IMR-90 (cell line): ENCODE data around the gene SLC22A5. TPM values are rescaled to one million over a fixed set of nuclear protein-coding genes. Genes with fewer than 3 reads are reported as not detected.

Source experiments
- ATAC-seq: fragments of 200-7000 bp; cut with Tn5 transposase; 2 replicates; pipeline ENCODE4 v1.9.1; 2020; ENCODE audit warnings: low read depth, mild to moderate bottlenecking, moderate library complexity
- BruUV-seq: library from RNA; stranded (reverse); fragments of 400-500 nt; replicated peaks from 2 replicates; lab custom pipeline; 2021; lab: Mats Ljungman, UMichigan
- CTCF ChIA-PET: fragments of 300-600 bp; formaldehyde crosslinking; extraction: SDS; loops from one replicate; lab custom pipeline; 2021; ENCODE audit warnings: antibody characterized with exemption; lab: Yijun Ruan, JAX
- POLR2A ChIA-PET: fragments of 300-600 bp; sonication (Branson Sonifier 250); formaldehyde crosslinking; loops from one replicate; lab custom pipeline; 2022; ENCODE audit warnings: antibody characterized with exemption; ENCODE audit not compliant: unreplicated experiment; lab: Charles Lee
- DNase-seq: peaks from one replicate; pipeline ENCODE4 v3.0.0; 2013
- H2AFZ ChIP-seq: replicated peaks from 2 replicates; pipeline ENCODE3; 2013; ENCODE audit warnings: low read length, mild to moderate bottlenecking; ENCODE audit not compliant: poor library complexity
- H2AK5ac ChIP-seq: 2 replicates; pipeline ENCODE4 v1.6.1; 2013; ENCODE audit warnings: low read depth, low read length, inconsistent platforms
- H2AK9ac ChIP-seq: replicated peaks from 2 replicates; pipeline ENCODE3; 2013; ENCODE audit warnings: mild to moderate bottlenecking, low read depth, low read length, moderate library complexity; ENCODE audit not compliant: poor library complexity
- H2BK120ac ChIP-seq: 2 replicates; pipeline ENCODE4 v1.6.1; 2013; ENCODE audit warnings: low read depth, low read length, inconsistent platforms
- H2BK15ac ChIP-seq: 3 replicates; pipeline ENCODE4 v1.6.1; 2013; ENCODE audit warnings: low read depth, low read length, inconsistent platforms
- H2BK20ac ChIP-seq: 2 replicates; pipeline ENCODE4 v1.6.1; 2013; ENCODE audit warnings: low read depth, mild to moderate bottlenecking, inconsistent platforms, low read length, moderate library complexity
- H2BK5ac ChIP-seq: 2 replicates; pipeline ENCODE4 v1.6.1; 2013; ENCODE audit warnings: mild to moderate bottlenecking, low read depth, low read length, inconsistent platforms; ENCODE audit not compliant: poor library complexity, severe bottlenecking
- H3K14ac ChIP-seq: replicated peaks from 2 replicates; pipeline ENCODE4 v1.6.1; 2013; ENCODE audit warnings: low read depth, low read length, inconsistent platforms
- H3K18ac ChIP-seq: 2 replicates; pipeline ENCODE4 v1.6.1; 2013; ENCODE audit warnings: low read depth, low read length, control low read depth
- H3K23ac ChIP-seq: 2 replicates; pipeline ENCODE4 v1.6.1; 2013; ENCODE audit warnings: low read depth, low read length, inconsistent platforms
- H3K27ac ChIP-seq: 2 replicates; pipeline ENCODE4 v1.5.1; 2013; ENCODE audit warnings: mild to moderate bottlenecking, control low read depth, low read length; ENCODE audit not compliant: insufficient read depth
- H3K27me3 ChIP-seq: 2 replicates; pipeline ENCODE4 v1.6.1; 2013; ENCODE audit warnings: low read length; ENCODE audit not compliant: control insufficient read depth, insufficient read depth
- H3K36me3 ChIP-seq: 2 replicates; pipeline ENCODE4 v1.6.1; 2013; ENCODE audit warnings: low read length, mixed read lengths; ENCODE audit not compliant: control insufficient read depth, insufficient read depth
- H3K4ac ChIP-seq: 2 replicates; pipeline ENCODE4 v1.6.1; 2013; ENCODE audit warnings: low read depth, low read length, inconsistent platforms
- H3K4me1 ChIP-seq: 2 replicates; pipeline ENCODE4 v1.6.1; 2013; ENCODE audit warnings: low read length, mixed read lengths; ENCODE audit not compliant: control insufficient read depth, insufficient read depth
- H3K4me2 ChIP-seq: 2 replicates; pipeline ENCODE4 v1.6.1; 2013; ENCODE audit warnings: low read depth, mild to moderate bottlenecking, control low read depth, low read length, moderate library complexity
- H3K4me3 ChIP-seq: 2 replicates; pipeline ENCODE4 v1.5.1; 2013; ENCODE audit warnings: low read depth, mild to moderate bottlenecking, control low read depth, low read length, moderate library complexity; ENCODE audit not compliant: insufficient read depth
- H3K56ac ChIP-seq: 2 replicates; pipeline ENCODE4 v1.6.1; 2013; ENCODE audit warnings: low read length, inconsistent platforms; ENCODE audit not compliant: insufficient read depth; ENCODE audit errors: extremely low read depth
- H3K79me1 ChIP-seq, 2 experiments: 2 replicates each; pipeline ENCODE4 v1.6.1; 2013; ENCODE audit warnings: low read length in 2 of 2, inconsistent platforms in 1 of 2, low read depth in 1 of 2
- H3K9ac ChIP-seq: 2 replicates; pipeline ENCODE4 v1.6.1; 2013; ENCODE audit warnings: low read depth, low read length, control low read depth
- H3K9me1 ChIP-seq: 2 replicates; pipeline ENCODE4 v1.6.1; 2013; ENCODE audit warnings: low read length, inconsistent platforms; ENCODE audit not compliant: insufficient read depth
- H3K9me3 ChIP-seq: 2 replicates; pipeline ENCODE4 v1.6.1; 2013; ENCODE audit warnings: low read length; ENCODE audit not compliant: control insufficient read depth, insufficient read depth
- H4K20me1 ChIP-seq: 2 replicates; pipeline ENCODE4 v1.6.1; 2013; ENCODE audit warnings: low read length, inconsistent platforms; ENCODE audit not compliant: insufficient read depth
- H4K5ac ChIP-seq: 2 replicates; pipeline ENCODE4 v1.6.1; 2013; ENCODE audit warnings: mild to moderate bottlenecking, low read depth, low read length, control low read depth
- H4K8ac ChIP-seq, 2 experiments: 2 replicates each; pipeline ENCODE4 v1.6.1; 2013; ENCODE audit warnings: low read depth in 2 of 2, low read length in 2 of 2, control low read depth in 1 of 2, inconsistent platforms in 1 of 2
- H4K91ac ChIP-seq: 2 replicates; pipeline ENCODE4 v1.6.1; 2013; ENCODE audit warnings: low read depth, low read length, inconsistent platforms; ENCODE audit not compliant: insufficient read depth
- CHD1 ChIP-seq: IDR thresholded peaks from 2 replicates; pipeline ENCODE4 v1.6.1; 2012; ENCODE audit warnings: low read depth, low read length, improper control_type of control experiment
- FOS ChIP-seq: fragments of 150-350 bp; IDR thresholded peaks from 2 replicates; pipeline ENCODE4 v1.6.1; 2016; ENCODE audit warnings: low read depth, low read length
- MXI1 ChIP-seq: IDR thresholded peaks from 2 replicates; pipeline ENCODE4 v1.6.1; 2012; ENCODE audit warnings: low read depth, mild to moderate bottlenecking, low read length, moderate library complexity, borderline replicate concordance
- POLR2A ChIP-seq: IDR thresholded peaks from 2 replicates; pipeline ENCODE4 v1.6.1; 2012; ENCODE audit warnings: mild to moderate bottlenecking, low read depth, low read length
- RFX5 ChIP-seq: IDR thresholded peaks from 2 replicates; pipeline ENCODE4 v1.8.0; 2012; ENCODE audit warnings: low read depth, mild to moderate bottlenecking, low read length, moderate library complexity
- SMC3 ChIP-seq: fragments of 150-350 bp; IDR thresholded peaks from 2 replicates; pipeline ENCODE4 v1.6.1; 2016; ENCODE audit warnings: low read depth, mild to moderate bottlenecking, antibody characterized with exemption, low read length, moderate library complexity
- WGBS, 2 experiments: methylation state at CpG; one replicate each; pipeline versions ENCODE4 v1.1.5 to v1.1.7; 2013; ENCODE audit warnings: missing lambda C conversion rate in 2 of 2; ENCODE audit not compliant: insufficient read length in 1 of 2; ENCODE audit errors: extremely low coverage in 2 of 2; 5-methylcytosine and 5-hydroxymethylcytosine counted together
- dilution Hi-C: fragments of 300-500 bp; cut with HindIII; formaldehyde crosslinking; loops from one replicate; pipeline ENCODE4 v1.14.3; 2018; ENCODE audit warnings: low sequenced_read_pairs; ENCODE audit not compliant: unreplicated experiment
- in situ Hi-C: fragments of 300-500 bp; cut with MboI; formaldehyde crosslinking; loops from 3 replicates; pipeline ENCODE4 v1.14.3; 2019; ENCODE audit warnings: low sequenced_read_pairs, inconsistent platforms, mixed read lengths
- intact Hi-C: fragments of 100-400 bp; cut with micrococcal nuclease; formaldehyde crosslinking; loops from 2 replicates; pipeline ENCODE4 v1.10.0; 2022
- polyA plus RNA-seq, 3 experiments: library from polyadenylated mRNA; depleted of rRNA; stranded (reverse); fragments of >200 nt; gene quantifications; 2 replicates each; pipeline ENCODE4 v1.2.3, GENCODE V29; 2012; ENCODE audit warnings: low replicate concordance in 1 of 3
- total RNA-seq: library from RNA; depleted of rRNA; stranded (reverse); fragments of >200 nt; gene quantifications from 2 replicates; pipeline ENCODE4 v1.2.3, GENCODE V29; 2012
- TF ChIP-seq, protein P1 (sequence below): fragments of 150-350 bp; IDR thresholded peaks from 2 replicates; pipeline ENCODE4 v1.6.1; 2017; ENCODE audit warnings: mild to moderate bottlenecking, antibody characterized with exemption, low read length, low read depth
- TF ChIP-seq, protein P2 (sequence below): fragments of 150-350 bp; IDR thresholded peaks from 2 replicates; pipeline ENCODE4 v1.6.1; 2016; ENCODE audit warnings: low read depth, mild to moderate bottlenecking, low read length, moderate library complexity, borderline replicate concordance

SLC22A5 gene
- total and polyA plus RNA-seq, 2 of the 4 experiments (the other 2 are of a cell fraction): 6.1 to 7.1 TPM

DNA sequence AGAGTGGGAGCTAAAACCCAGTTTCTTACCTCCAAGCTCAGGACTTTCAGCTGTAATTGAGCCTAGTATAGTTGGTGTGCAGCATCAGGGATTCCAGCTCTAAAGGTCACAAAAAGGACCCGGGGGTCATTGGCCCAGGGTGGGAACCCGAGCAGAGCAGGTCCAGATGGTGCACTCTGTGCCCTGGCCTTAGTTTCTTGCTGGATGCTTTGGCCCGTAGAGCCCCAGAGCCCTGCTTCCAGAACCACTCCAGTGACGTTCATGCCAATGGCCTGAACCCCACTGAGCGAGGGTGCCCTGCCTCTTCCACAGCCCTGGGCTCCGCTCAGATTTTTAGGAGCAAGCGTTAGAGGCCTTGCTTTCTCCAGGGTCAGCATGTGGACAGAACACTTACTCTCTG lies 8.2 kb downstream of the SLC22A5 start:
- Histone ChIP-seq H3K56ac (no peak overlapping the region), H2BK120ac (no peak overlapping the region), H4K91ac (no peak overlapping the region), H2BK5ac (no peak overlapping the region), H3K27ac (no peak overlapping the region), H4K20me1 (no peaks in the 10 kb centered on the region), H2AK9ac (no peak overlapping the region), H3K4ac (no peak overlapping the region), H2BK20ac (no peak overlapping the region), H3K9me3 (no peaks in the 10 kb centered on the region), H3K9ac (no peak overlapping the region), H3K36me3 (no peaks in the 10 kb centered on the region), H3K14ac (no peak overlapping the region), H4K8ac (no peak overlapping the region), H3K79me1 (no peaks in the 10 kb centered on the region; a peak in 1 of 4 replicates), H2BK15ac (no peak overlapping the region), H3K18ac (no peak overlapping the region), H2AFZ (no peak overlapping the region), H3K4me1 (no peaks in the 10 kb centered on the region), H3K27me3 (no peaks in the 10 kb centered on the region), H3K4me2 (no peak overlapping the region), H3K23ac (no peak overlapping the region), H2AK5ac (no peak overlapping the region), H3K4me3 (no peak overlapping the region), H4K5ac (no peak overlapping the region), H3K9me1 (no peaks in the 10 kb centered on the region)
- TF ChIP-seq, protein P1, sequence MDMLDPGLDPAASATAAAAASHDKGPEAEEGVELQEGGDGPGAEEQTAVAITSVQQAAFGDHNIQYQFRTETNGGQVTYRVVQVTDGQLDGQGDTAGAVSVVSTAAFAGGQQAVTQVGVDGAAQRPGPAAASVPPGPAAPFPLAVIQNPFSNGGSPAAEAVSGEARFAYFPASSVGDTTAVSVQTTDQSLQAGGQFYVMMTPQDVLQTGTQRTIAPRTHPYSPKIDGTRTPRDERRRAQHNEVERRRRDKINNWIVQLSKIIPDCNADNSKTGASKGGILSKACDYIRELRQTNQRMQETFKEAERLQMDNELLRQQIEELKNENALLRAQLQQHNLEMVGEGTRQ: no peak
- TF ChIP-seq CHD1 (no peak), FOS (no peak), SMC3 (no peak), POLR2A (no peak), RFX5 (no peak), MXI1 (no peak)
- TF ChIP-seq, protein P2, sequence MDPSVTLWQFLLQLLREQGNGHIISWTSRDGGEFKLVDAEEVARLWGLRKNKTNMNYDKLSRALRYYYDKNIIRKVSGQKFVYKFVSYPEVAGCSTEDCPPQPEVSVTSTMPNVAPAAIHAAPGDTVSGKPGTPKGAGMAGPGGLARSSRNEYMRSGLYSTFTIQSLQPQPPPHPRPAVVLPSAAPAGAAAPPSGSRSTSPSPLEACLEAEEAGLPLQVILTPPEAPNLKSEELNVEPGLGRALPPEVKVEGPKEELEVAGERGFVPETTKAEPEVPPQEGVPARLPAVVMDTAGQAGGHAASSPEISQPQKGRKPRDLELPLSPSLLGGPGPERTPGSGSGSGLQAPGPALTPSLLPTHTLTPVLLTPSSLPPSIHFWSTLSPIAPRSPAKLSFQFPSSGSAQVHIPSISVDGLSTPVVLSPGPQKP: no peak
- POLR2A ChIA-PET: no interaction called here
- intact Hi-C loops (no loop called here), in situ Hi-C loops (no loop called here), dilution Hi-C loops (no loop called here)
- CTCF ChIA-PET: no interaction called here
- DNase-seq (no peak), ATAC-seq (no peak)
- no TSS peak for BruUV-seq
- WGBS, 2 experiments: 60% methylated on average over 2 of the region's 7 CpGs; no CpG with 5 or more reads in 1 of the 2 experiments
